Iris pigment epithelial cell (primary cell): Measurements from ENCODE around the gene LST1.
"Not testable (repeated sequence)": the region's sequence is repeated elsewhere in the genome, so short reads cannot be mapped to it uniquely, and the experiment has no call there.

Experiments
- DNase-seq: peaks from one replicate; pipeline ENCODE4 v3.0.0-alpha.2; 2011; ENCODE audit warnings: low read depth

The LST1 gene

DNA sequence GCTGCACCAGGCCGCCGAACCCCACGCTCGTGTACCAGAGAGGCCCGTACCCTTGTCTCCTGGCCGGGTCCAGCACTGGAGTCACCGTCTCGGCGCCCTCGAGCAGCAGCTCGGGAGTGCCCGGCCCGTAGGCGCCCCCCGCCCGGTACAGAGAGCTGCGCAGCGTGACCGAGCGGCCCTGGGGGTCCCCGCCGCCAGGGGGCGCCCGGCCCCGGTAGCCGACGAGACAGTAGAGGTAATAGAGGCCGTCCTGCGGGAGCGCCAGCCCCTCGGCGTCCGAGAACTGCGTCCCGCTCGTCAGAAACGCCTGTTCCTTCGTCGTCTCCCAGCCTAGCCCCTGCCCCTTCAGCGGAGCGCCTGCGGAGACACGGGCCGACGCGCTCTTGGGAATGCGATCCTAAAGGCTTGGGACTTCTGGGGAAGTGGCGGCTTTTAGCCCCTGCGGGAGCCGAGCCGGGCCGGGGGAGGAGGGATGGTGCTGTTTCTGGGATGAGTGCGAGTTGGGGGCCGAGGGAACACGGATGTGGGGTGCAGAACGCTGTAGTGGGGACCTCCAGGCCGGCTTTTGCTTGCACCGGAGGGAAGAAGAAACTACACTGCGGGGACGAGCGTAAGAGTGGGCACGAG lies 5.2 kb upstream of the LST1 start:
- DNase-seq, result peak; percentile 68

DNA sequence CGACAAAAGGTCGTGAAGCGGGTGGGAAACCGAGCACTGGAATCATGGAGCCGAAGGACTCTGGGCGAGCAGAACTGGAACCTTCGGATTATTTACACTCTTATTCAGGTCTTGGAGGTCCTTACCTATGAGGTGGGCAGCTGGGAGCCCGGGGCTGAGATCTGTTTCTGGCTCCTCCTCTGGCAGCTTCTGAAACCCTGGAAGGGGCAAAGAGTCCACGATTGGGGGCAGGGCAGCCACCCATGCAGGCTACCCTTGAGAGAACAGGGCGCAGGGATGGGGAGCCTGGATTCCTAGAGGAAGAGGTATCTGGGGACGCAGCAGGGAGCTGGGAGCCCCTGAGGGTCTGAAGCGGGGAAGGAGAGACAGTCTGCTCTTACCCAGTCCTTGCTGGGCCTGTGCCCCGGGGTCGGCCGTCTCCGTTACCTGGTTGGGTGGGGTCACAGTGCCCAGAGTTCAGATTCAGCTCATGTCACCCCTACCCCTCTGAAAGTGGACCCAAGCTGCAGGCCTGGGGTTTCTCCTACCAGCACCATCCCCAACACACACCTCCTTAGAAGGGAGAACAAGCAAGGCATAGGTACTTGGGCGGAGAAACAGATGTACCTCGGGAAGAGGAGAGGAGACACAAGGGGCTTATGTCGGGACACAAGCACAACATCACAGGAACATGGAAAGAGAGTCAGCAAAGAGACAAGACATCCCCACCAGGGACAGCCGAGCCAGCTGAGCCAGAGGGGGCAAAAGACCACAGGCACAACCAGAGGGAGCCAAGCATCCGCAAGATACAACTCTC lies 4.4 kb upstream of the LST1 start:
- DNase-seq, result no peak

DNA sequence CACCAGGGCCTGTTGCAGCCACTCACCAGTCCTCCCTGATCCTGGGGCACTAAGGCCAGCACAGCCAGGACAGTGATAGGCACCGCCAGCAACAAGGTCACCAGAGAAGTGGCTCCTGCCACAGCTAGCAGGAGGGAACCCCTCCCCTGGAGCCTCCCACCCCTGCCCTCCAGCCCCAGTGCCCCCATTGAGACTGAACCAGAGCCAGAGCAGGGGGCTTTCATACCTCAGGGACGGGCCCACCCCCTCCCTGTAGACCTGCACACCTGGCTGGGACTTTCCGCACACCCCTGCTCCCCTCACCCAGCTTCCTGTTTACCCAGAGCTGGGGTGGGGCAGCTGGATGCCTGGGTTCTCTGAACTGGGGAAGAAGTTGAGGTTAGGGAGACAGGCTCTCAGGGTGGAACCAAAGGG lies 3.8 kb upstream of the LST1 start, which contains the start of gene LTB:
Gene LTB (minus strand): TSS at position 195 of the 414 bp plus-strand sequence. CDS start 7 bp downstream, at position 188.
- DNase-seq, result no peak

DNA sequence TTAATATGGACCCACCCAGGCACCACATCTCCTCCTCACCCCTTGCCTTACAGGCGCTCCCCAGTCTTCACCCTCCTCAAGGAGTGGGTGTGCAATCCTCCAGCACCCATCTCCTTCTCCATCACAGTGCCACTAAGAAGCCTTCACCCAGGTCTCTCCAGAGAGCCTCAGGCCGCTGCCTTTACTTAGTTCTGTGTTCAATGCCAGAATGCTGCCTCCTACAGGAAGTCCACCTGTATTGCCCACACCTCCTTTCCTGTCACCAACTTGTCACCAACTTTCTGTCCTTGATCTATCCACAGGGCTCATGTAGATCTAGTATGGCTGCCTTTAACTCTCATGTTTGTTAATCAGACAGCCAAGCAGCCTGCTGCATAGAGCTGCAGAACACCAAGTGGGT lies 586 bp upstream of the LST1 start:
- DNase-seq, result no peak

DNA sequence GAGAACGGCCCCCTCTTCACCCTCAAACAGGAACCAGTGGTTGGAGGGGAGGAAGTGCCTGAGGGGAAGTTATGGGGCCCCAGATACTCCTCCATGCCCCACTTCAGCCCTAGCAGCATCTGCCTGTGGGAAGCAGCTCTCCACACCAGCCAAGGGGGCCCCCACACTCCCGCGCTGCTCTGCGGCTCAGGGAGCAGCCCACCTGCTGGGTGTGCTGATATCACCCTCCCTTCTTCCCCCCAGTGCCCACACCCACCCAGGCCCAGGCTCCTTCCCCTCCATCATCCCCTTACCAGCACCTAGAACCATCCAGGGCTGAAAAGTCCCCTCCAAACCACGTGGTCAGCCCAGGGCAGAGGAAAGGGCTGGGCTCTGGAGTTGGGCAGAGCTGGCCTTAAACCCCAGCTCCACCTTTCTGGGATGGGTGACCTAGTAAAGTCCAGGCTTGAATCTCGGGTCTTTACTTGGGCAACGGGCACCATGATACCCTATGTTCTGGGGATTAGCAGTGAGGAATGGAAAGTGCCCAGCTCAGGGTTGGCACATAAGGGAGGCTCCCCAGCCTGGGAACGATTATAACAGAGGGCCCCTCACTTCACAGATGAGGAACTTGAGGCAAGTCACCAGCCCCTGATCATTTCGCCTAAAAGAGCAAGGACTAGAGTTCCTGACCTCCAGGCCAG lies 663 bp downstream of the LST1 start:
- DNase-seq, result no peak

DNA sequence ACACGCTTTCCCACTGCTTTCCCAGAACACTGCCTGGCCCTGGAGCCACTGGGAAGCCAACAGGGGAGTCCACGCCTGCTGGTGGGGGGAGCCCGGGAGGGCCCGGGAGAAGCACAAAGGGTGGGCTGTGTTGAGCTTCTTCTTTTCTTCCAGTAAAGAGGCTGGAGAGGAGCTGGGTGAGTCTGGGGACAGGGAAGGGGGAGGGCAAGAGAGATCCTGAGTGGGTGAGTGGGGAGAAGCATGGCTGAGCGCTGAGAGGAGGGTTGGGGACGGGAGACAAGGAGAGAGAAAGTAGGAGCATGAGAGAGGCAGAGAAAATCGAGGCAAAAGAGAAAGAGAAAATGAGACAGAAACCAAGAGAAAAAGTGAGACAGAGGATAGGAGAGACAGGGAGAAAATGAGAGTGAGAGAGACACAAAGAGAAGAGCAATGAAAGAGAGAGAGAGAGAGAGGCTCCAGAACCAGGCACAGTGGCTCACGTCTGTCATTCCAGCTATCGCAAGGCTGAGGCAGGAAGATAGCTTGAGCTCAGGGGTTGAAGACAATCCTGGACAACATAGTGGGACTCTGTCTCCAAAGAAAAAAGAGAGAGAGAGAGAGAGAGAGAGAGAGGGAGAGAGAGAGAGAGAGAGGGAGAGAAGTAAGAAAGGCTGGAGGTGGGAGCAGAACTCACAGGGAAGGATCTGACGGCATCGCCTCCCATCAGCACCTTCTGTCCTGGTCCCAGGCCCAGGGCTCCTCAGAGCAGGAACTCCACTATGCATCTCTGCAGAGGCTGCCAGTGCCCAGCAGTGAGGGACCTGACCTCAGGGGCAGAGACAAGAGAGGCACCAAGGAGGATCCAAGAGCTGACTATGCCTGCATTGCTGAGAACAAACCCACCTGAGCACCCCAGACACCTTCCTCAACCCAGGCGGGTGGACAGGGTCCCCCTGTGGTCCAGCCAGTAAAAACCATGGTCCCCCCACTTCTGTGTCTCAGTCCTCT lies 2.0 kb downstream of the LST1 start:
- DNase-seq, result no peak

DNA sequence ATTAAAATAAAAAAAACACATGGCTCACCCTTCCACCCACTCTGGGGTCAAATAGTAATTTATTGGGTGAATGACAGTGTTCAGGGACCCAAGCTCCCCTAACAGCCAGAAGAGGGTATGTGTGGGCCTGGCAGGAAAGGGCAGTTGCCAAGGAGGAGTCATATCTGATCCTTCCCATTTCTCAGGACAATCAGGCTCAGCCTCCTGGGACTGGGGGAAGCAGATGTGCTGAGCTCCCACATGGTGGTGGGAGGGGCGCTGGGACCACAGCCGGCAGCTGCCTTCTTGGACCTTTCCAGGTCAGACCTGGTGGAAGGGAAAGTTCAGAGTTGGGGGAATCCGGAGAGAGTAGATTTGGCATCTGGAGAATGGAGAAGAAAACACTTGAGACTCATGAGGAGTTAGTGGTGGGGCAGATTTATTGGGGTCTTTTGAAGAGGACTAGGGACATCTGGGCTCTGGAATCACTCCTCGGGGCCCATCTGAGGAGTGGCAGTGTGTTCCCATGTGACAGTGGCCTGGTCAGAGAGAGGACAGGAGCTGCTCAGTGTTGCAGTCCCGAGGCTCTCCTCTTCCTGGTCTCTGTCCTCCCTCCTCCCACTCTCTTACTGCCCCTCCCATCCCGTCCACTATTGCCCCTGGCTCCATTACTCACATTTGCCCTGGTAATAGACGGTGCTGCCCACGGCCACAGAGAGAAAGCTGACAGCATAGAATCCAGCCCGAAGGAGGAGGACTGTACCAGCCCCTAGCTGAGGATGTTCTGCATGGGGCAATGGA lies 3.0 kb downstream of the LST1 start:
- no peak for DNase-seq

DNA sequence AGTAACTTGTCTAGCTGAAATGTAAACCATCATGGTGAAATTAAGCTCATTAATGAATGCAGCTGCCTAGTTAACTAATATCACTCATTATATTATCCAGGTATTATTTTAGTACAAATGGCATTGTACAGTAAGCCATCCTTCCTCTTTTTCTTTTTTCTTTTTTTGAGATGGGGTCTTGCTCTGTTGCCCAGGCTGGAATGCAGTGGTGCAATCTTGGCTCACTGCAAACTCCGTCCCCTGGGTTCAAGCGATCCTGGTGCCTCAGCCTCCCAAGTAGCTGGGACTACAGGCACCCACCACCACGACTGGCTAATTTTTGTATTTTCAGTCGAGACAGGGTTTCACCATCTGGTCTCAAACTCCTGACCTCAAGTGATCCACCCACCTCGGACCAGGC lies 4.6 kb downstream of the LST1 start:
- DNase-seq, result not testable (repeated sequence)

DNA sequence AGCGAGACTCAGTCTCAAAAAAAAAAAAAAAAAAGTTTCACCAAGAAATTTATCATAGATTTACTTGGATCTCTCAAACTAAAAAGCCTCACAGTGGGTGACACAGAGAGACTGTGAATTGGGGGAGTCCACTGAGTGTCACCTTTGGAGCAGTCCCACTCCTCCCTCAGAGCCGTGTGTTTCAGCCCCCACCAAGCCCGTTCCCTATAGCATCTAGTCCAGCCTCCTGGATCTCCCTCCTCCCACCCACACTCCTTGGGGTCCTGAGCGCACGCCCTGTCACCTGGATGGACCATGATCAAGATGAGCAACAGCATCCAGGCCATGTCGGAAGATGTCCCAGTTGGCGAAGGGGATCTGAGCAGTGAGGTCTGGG lies 6.3 kb downstream of the LST1 start:
- DNase-seq, result no peak

DNA sequence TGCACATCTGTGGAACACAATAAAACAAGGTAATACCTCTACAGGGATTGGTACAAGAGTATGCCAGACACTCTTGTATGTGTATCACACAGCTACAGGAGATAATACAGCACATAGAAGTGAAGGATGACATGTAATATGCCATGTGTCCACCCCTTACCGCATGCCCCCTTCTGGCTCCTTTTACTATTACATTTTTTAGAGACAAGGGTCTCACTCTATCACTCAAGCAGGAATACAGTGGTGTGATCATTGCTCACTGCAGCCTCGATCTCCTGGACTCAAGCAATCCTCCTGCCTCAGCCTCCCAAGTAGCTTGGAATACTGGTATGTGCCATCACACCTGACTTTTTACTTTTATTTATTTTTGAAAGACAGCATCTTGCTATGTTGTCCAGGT lies 10.9 kb downstream of the LST1 start:
- no peak for DNase-seq

DNA sequence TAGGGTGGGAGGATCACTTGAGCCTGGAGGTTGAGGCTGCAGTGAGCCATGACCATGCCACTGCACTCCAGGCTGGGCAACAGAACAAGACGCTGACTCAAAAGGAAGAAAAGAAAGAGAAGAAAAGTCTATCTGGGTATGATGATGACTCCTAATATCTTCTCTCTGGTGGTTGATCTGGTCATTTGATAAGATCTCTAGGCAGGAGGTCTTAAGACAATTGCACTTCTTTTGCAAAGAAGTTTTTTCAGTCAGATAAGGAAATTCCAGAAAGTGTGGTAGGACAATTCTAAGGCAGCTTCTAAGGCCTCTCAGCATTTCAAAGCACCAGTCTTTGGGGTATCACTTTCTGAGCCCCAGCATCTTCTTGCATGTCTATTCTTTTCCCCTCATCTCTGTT lies 21.2 kb downstream of the LST1 start:
- no peak for DNase-seq

DNA sequence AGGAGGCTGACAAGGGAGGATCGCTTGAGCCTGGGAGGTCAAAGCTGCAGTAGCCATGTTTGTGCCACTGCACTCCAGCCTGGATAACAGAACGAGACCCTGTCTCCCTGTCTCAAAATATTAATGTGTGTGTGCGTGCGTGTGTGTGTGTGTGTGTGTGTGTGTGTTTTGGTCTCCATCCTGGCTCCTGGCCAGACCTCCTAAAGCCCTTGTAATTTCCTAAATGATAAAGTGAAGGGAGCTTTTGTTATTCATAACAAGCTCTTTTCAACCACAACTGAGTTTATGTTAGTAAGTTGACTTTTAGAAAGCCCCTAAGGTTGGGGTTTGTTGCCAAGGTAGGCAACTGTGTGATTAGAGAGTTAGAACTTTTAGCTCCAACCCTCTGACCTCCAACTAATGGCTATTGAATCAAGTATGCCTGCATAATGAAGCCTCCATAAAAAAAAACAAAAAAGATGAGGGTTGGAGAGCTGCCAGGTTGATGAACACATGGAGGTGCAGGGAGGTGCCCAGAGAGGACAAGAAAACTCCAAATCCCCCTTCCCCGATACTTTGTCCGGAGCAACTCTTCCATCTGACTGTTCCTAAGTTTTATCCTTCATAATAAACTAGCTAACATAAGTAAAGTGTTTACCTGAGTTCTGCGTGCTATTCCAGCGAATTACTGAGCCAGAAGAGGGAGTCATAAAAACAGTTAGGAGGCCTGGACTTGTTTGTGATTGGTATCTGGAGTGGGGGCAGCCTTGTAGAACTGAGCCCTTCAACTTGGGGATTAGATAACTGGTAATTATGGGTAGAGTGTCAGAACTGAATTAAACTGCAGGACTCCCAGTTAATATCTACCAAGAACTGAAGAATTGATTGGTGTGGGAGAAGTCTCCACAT lies 23.7 kb downstream of the LST1 start:
- DNase-seq, result no peak

DNA sequence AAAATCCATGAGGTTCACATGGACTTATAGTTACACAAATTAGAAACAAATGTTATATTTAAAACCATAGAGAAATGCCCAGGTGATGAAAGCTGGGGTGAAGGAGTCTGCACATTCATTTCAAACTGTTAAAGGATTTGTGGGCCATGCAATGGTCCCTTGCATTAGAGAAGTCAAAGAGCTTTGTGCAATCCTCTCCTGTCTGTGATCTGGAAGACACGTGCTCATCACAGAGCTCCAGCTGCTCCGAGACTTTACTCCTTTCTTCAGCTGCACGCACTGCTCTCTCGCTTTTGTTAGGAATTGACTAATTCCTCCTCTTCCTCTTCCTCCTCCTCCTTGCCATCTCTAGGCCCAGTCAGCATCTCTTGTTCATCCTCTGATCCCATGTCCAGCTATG lies 24.9 kb downstream of the LST1 start:
- DNase-seq, result no peak

DNA sequence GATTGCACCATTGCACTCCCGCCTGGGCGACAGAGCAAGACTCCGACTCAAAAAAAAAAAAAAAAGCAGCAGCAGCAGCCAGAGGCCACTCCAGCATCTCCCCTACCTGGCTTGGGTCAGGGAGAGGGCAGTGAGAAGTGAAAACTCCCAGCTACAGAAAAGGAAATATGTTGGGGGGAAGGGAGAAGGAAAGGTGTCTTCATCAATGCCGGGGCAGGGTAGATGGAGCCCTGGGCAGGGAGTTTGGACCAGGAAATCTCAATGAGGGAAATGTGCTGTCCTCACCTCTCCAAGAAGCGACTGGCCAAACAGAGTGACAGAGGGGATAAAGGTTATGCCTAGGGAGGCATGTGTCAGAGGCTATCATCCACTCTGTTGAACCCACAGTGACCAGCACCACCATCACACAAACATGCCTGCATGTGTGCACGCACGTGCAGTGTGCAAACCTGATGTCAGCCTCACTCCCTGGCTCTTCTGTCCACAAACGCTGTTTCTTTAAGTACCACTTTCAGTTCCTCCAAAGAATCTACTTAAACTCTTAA lies 28.1 kb downstream of the LST1 start:
- DNase-seq, result no peak

DNA sequence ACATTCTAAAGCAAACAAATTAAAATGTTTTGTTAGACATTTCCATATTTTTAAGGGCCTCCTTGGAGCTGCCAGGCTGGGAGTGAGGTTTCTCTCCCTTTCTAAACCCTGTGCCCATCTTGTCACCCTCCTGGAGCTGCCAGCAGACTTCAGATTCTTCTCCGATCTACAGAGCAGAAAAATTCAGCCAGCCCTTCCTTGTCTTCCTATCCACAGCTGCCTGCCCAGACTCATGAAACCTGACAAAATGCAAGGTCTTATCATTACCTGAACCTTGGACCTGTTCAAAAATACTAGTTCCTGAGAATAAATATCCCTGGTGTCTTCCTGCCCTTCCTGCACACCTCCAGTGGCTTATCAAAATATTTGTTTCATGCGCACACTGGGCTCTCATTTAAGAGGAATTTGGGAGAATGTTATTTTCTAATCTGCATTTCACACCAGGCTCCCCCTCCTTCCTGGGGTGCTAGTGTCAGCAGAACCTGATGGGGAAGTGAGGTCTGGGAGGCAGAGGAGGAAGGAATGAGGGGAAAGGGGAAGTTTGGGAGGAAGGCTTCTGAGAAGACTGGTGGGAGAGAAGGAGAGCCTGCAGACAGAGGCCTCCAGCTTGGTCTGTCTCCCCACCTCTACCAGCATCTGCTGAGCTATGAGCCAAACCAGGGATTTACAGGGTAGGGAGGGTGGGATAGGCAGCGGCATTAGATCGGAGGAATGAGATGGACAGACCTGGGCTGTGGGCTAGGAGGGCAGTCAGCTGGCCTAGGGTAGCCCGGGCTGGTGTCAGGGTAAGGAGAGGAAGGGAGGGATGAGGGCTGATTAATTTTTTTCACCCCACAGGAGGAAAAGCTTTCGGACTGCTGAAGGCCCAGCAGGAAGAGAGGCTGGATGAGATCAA lies 28.9 kb downstream of the LST1 start, which contains the start of gene AIF1:
Gene AIF1 (plus strand): TSS at position 551 of the 895 bp plus-strand sequence. CDS start 96 bp downstream, at position 647.
- DNase-seq, result no peak

DNA sequence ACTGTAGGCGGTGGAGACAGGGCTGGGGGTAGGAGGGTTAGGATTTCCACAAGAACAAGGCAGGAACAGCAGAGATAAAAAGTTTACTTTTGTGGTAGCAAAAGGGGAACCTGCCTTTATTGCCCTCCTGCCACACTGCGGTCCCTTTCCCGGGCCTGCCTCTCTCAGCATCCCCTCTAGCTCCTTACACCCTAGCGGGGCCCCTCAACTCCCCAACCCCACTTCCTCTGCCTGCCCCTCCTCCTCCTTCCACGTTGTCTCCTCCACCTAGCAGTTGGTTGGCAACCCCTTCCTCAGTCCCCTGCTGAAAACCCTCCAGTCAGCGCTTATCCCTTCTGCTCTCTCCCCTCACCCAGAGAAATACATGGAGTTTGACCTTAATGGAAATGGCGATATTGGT lies 29.7 kb downstream of the LST1 start:
- DNase-seq, result no peak

DNA sequence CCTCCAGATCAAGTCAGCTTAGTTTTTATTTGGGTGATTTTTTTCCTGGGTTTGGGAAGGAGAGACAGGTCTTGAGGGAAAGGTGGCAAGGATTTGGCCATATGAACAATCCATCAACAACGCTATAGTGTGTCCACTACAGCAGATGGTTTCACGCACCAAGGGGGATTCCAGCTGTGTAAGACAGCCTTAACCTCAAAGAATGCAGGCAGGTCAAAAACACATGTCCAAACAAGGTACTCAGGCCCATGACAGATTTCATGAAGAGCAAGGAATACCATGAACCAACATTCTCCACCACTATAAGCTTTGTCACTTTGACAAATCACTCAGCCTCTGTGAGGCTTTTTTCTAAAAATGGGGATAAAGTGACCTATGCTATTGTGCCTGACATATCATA lies 30.9 kb downstream of the LST1 start:
- no peak for DNase-seq

DNA sequence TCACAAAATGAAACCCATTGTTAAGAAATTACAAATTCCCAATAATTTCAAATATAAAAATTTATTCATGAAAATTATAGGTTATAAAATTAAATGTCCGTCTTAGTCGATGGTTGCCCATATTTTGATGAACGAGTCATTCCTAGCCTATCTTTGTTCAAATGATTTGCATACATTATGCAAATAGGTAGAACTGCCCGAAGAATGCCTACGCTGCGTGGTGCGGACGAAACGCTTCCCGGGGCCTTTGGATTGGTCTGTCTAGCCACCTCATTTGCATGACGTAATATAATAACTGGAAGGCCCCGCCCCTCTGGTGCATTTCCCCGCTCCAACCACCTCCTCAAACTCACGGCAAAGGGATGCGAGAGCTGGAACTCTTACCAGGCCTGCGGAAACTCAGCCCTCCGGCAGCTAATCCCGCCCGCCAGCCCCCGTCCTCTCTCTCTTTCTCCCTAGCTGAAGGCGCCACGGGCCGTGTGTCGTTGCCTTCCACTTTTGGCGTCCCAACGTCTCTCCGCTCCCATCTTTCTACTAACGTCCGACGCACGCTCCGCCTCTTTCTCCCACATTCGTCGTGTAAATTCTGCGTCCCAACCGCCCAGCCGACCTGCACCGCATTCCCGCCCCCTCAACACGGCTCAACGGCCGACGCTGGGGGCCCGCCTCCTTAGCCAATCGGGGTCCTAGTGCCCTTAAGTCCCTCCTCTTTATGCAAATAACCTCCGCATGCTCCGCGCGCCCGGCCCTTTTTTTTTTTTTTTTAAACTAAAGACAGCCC lies 33.9 kb downstream of the LST1 start:
- DNase-seq, result peak; percentile 100
